ENCODE data around the gene SOS2. TPM values are rescaled to one million over a fixed set of nuclear protein-coding genes. Genes with fewer than 3 reads are reported as not detected.
"Not testable (repeated sequence)": the region's sequence is repeated elsewhere in the genome, so short reads cannot be mapped to it uniquely, and the experiment has no call there.

The SOS2 gene
- total RNA-seq, 2 experiments from 2014 or later = 19.7 to 21.1 TPM

DNA sequence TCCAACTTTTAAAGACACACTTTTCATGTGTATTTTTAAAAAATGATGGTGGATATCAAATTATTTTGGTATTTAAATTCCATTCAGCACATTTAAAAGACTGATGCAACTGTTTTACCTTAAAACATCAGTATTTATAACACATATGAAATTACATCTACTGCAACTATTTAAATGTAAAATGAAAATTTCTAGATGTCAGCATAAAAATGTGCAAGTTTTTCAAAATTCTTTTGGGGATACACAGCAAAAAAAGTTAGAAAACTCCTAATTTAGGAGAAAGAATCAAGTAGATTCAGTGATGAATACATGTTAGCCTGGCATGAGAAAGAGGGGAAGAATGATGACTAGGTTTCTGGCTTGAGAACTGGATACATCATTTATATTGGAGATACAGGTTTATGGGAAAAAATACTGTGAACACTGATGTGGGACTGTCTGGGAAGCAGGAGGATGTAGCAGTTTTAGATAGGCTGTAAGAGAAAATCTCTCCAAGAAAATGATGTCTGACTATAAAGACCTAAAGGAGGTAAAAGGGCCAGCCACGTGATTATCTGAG, 9.2 kb downstream of the SOS2 start:
- DNase-seq = no peak
- H3K36me3 Mint-ChIP-seq (ENCODE audit: low read depth) = peaks cover 9% of the 10 kb centered on the region
- no peak overlapping the region for H3K4me3 Mint-ChIP-seq
- no peaks in the 10 kb centered on the region for H3K27me3 Mint-ChIP-seq
- no peaks in the 10 kb centered on the region for H3K9me3 Mint-ChIP-seq
- ChIA-PET POLR2A (no interaction called here), CTCF (no interaction called here)
- H3K4me1 Mint-ChIP-seq = peaks cover 28% of the 10 kb centered on the region
- no peak overlapping the region for H3K27ac Mint-ChIP-seq

DNA sequence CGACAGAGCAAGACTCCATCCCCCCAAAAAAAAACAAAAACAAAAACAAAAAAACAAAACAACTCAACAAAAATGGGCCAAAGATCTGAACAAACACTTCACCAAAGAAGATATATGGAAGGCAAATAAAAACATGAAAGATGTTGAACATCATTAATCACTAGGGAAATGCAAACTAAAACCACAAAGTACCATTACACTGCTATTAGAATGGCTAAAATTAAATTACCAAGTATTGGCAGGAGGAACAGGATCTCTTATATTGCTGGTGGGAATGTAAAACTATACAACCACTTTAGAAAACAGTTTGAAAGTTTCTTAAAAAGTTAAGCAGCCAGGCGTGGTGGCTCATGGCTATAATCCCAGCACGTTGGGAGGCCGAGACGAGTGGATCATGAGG, 12.9 kb downstream of the SOS2 start:
- peaks cover 7% of the 10 kb centered on the region for H3K36me3 Mint-ChIP-seq (ENCODE audit: low read depth)
- ChIA-PET CTCF (no interaction called here), POLR2A (no interaction called here)
- no peak overlapping the region for H3K4me3 Mint-ChIP-seq
- H3K27ac Mint-ChIP-seq = no peak overlapping the region
- peaks cover 16% of the 10 kb centered on the region for H3K4me1 Mint-ChIP-seq
- H3K27me3 Mint-ChIP-seq = no peaks in the 10 kb centered on the region
- no peaks in the 10 kb centered on the region for H3K9me3 Mint-ChIP-seq
- DNase-seq = no peak

DNA sequence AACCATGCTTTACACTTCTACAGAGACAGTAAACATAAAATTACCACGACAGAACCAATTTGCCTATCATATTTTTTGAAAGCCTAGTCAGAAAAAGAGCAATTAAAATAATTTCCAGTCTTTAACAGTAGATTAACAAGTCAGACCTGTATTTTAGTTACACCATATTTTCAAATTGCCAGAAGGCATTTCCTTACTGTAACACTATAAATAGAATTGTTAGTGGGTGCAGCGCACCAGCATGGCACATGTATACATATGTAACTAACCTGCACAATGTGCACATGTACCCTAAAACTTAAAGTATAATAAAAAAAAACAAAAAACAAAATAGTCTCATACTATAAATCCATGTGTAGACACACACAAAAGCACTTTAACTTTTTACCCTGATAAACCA, 16.0 kb downstream of the SOS2 start:
- Mint-ChIP-seq H3K4me1 (peaks cover 10% of the 10 kb centered on the region), H3K36me3 (ENCODE audit: low read depth) (peaks cover 2% of the 10 kb centered on the region), H3K27me3 (no peaks in the 10 kb centered on the region), H3K27ac (no peak overlapping the region), H3K9me3 (no peaks in the 10 kb centered on the region), H3K4me3 (no peak overlapping the region)
- no peak for DNase-seq
- ChIA-PET CTCF (no interaction called here), POLR2A (no interaction called here)

DNA sequence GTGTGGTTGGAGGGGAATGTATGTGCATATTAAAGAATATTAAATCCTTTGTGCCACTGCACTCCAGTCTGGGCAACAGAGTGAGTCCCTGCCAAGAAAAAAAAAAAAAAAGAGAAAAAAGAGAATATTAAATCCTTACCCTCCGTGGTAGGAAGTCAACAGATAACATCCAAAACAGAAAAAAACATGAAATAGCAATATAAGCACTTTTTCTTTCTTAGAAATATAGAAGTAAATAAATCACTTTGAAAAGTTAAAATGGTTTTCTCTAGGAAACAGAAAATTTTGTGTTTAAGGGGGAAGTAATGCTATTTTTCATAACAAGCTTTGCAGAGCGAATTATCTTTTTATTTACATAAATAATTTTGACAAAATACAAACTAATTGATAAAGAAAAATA, 17.6 kb downstream of the SOS2 start:
- DNase-seq = no peak
- CTCF ChIA-PET = no interaction called here
- no peak overlapping the region for H3K4me3 Mint-ChIP-seq
- peaks cover 10% of the 10 kb centered on the region for H3K4me1 Mint-ChIP-seq
- H3K36me3 Mint-ChIP-seq (ENCODE audit: low read depth) = no peaks in the 10 kb centered on the region
- no peak overlapping the region for H3K27ac Mint-ChIP-seq
- POLR2A ChIA-PET = no interaction called here
- no peaks in the 10 kb centered on the region for H3K9me3 Mint-ChIP-seq
- no peaks in the 10 kb centered on the region for H3K27me3 Mint-ChIP-seq

DNA sequence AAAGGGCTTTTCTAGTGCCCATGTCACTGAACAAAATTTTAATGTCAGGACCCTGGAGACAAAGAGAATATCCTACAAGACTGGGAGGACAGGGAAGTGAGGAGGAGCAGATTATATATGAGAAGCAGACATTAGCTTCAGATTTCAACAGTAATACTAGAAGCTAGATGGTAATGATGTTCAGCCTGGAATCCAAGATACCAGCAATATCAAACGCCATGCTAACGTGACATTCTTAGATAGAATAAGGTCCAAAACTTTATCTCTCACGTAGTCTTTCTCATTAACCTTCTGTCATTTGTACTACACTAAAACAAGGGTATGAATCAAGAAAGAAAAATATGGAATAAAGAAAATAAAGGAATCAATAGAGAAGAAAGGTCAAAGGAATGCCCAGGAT, 18.7 kb downstream of the SOS2 start:
- H3K27me3 Mint-ChIP-seq = no peaks in the 10 kb centered on the region
- peaks cover 7% of the 10 kb centered on the region for H3K4me1 Mint-ChIP-seq
- no peak overlapping the region for H3K4me3 Mint-ChIP-seq
- H3K9me3 Mint-ChIP-seq = no peaks in the 10 kb centered on the region
- ChIA-PET POLR2A (no interaction called here), CTCF (no interaction called here)
- H3K36me3 Mint-ChIP-seq (ENCODE audit: low read depth) = no peaks in the 10 kb centered on the region
- DNase-seq = no peak
- no peak overlapping the region for H3K27ac Mint-ChIP-seq

DNA sequence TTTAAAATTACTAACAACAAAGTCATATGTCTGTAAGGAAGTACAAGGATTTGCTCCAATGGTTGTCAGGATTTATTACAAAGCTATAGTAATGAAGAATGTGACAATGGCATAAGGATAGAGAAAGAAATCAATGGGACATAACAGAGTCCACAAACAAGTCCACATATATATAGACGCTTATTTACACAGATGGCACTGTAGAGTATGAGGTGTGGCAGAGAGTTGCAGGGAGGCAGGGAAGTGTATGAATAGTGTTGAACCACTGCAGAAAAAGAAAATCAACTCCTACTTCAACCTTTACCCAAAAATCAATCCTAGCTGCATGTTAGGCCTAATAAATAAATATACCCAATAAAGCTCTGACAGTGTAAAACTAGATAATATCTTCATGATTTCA, 21.3 kb downstream of the SOS2 start:
- Mint-ChIP-seq H3K27me3 (no peaks in the 10 kb centered on the region), H3K4me3 (no peak overlapping the region), H3K9me3 (no peaks in the 10 kb centered on the region), H3K36me3 (ENCODE audit: low read depth) (peaks cover 3% of the 10 kb centered on the region), H3K27ac (no peak overlapping the region), H3K4me1 (peaks cover 4% of the 10 kb centered on the region)
- no peak for DNase-seq
- POLR2A ChIA-PET = no interaction called here
- CTCF ChIA-PET = interaction anchor here (0.6 to 1.3 kb wide), 5 partner anchors 17 to 576 kb away, joined by 3 to 5 read pairs (median 4); no protein-coding TSS in a partner anchor

DNA sequence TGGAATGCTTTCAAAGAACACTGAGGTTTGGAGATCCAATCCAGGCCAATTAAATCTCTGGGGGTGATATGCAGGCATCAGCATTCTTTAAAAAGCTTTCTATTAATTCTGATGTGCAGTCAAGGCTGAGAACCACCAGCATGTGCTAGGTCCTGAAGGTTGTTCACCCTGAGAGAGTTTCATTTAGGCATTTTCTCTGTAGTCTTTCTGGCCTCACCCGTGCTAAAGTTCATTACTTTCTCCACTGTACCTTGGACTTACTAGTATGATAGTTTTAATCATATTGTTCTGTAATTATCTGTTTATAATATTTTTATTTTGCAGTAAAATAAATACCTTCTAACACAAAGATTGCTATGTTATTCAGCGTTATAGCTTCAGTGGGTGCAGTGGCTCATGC, 32.9 kb downstream of the SOS2 start:
- Mint-ChIP-seq H3K9me3 (no peaks in the 10 kb centered on the region), H3K27ac (no peak overlapping the region), H3K4me1 (no peaks in the 10 kb centered on the region), H3K36me3 (ENCODE audit: low read depth) (peaks cover 14% of the 10 kb centered on the region), H3K27me3 (no peaks in the 10 kb centered on the region), H3K4me3 (no peak overlapping the region)
- no peak for DNase-seq
- ChIA-PET CTCF (no interaction called here), POLR2A (no interaction called here)

DNA sequence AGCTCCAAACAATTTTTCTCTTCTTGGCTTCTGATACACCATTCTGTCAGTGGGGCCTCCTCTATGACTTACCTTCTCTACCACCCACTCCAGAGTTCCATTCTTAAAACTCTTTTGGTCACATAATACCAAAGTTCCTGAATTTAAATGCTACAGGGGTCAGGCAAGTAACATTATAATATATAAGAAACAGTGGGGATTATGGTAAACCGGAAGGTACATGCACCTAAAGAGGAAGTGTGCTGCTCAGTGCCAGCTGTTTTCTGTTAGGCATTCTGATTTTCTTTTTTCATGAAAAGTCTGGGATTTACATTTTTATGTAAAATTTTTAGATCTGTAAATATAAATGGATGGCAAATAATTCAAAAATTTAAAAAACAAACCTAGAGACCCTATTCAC, 39.9 kb downstream of the SOS2 start:
- H3K9me3 Mint-ChIP-seq = no peaks in the 10 kb centered on the region
- POLR2A ChIA-PET = no interaction called here
- no peak for DNase-seq
- H3K27me3 Mint-ChIP-seq = no peaks in the 10 kb centered on the region
- H3K36me3 Mint-ChIP-seq (ENCODE audit: low read depth) = peaks cover 8% of the 10 kb centered on the region
- H3K4me3 Mint-ChIP-seq = no peak overlapping the region
- H3K4me1 Mint-ChIP-seq = no peaks in the 10 kb centered on the region
- CTCF ChIA-PET = interaction anchor here (0.6 to 0.9 kb wide), 3 partner anchors 11 to 355 kb away, joined by 3 read pairs; no protein-coding TSS in a partner anchor
- H3K27ac Mint-ChIP-seq = no peak overlapping the region

DNA sequence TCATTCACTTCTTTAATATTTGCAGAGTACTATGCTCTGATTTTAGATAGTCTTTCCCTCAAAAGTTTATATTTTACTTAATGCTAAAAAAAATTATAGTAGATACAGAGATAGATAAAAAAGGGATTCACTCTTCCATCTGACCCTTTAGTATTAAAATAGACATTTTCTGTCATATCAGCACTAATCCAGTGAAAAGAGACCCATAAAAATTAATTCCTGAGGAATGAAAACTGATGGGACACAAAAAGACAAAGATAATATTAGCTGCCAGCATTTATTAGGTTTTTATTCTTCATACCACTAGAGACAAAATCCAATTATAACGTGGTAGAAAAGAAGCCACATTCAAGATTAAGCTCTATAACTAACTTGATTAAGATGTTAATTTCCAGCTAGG, 45.3 kb downstream of the SOS2 start:
- no peak for DNase-seq
- Mint-ChIP-seq H3K27ac (no peak overlapping the region), H3K4me3 (no peak overlapping the region), H3K27me3 (no peaks in the 10 kb centered on the region), H3K4me1 (no peaks in the 10 kb centered on the region), H3K36me3 (ENCODE audit: low read depth) (peaks cover 8% of the 10 kb centered on the region), H3K9me3 (no peaks in the 10 kb centered on the region)
- ChIA-PET CTCF (interaction anchor here (1.6 kb wide), 1 partner anchor 72 kb away, joined by 3 read pairs; no protein-coding TSS in a partner anchor), POLR2A (no interaction called here)

DNA sequence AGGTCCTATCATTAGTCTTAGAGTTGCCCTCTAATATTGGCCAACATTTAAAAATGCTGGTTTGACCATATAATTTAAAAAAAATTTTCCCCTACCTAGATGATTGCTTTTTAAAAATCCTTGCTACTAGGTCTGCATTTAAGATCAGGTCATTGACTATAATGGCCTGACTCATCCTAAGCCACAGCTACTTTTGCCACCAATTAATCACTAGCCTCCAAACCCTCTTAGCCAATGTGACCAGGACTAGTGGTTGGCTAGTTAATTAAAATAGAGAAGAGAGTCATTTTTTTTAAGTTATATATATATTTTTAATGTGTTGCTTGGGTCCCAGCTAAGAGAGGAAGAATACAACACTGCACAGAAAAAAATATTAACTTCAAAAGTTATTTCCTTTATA, 57.5 kb downstream of the SOS2 start:
- Mint-ChIP-seq H3K9me3 (no peaks in the 10 kb centered on the region), H3K4me3 (no peak overlapping the region), H3K27me3 (no peaks in the 10 kb centered on the region), H3K27ac (no peak overlapping the region), H3K4me1 (no peaks in the 10 kb centered on the region), H3K36me3 (ENCODE audit: low read depth) (peaks cover 12% of the 10 kb centered on the region)
- DNase-seq = no peak
- POLR2A ChIA-PET = no interaction called here
- CTCF ChIA-PET = no interaction called here

DNA sequence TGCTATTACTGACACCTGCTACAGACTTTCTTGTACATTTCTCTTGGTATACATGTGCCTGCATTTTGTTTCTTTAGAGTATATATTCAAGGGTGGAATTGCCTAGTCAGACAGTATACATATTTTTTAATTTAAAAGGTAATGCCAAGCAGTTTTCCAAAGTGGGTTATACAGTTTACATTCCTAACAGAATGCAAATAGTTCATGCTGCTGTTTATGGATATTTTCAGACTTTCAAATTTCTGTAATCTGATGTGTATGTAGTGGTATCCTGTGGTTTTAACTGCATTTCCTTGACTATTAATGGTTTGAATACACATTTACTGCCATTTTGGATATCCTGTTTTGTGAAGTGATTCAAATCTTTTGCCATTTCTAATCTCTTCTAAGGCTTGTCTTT, 59.5 kb downstream of the SOS2 start:
- Mint-ChIP-seq H3K27me3 (no peaks in the 10 kb centered on the region), H3K27ac (no peak overlapping the region)
- CTCF ChIA-PET = no interaction called here

DNA sequence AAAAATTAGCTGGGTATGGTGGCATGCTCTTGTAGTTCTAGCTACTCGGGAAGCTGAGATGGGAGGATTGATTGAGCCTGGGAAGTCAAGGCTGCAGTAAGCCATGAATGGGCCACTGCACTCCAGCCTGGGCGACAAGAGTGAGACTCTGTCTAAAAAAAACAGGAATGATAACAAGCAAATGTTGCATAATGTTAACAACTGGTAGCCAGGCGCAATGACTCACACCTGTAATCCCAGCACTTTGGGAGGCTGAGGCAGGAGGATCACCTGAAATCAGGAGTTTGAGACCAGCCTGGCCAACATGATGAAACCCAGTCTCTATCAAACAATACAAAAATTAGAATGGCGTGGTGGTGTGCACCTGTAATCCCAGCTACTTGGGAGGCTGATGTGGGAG, 64.0 kb downstream of the SOS2 start:
- H3K27me3 Mint-ChIP-seq; H3K9me3 Mint-ChIP-seq; H3K4me1 Mint-ChIP-seq; H3K4me3 Mint-ChIP-seq; DNase-seq; H3K27ac Mint-ChIP-seq; H3K36me3 Mint-ChIP-seq (ENCODE audit: low read depth); CTCF ChIA-PET: not testable (repeated sequence)
- POLR2A ChIA-PET = interaction anchor here (0.7 kb wide), 1 partner anchor 30 kb away, joined by 3 read pairs; no protein-coding TSS in a partner anchor

More for the DNA sequence above, 59.5 kb downstream of the SOS2 start:
- POLR2A ChIA-PET = no interaction called here
- Mint-ChIP-seq H3K4me1 (no peaks in the 10 kb centered on the region), H3K4me3 (no peak overlapping the region), H3K36me3 (ENCODE audit: low read depth) (peaks cover 3% of the 10 kb centered on the region), H3K9me3 (no peaks in the 10 kb centered on the region)
- DNase-seq = no peak

DNA sequence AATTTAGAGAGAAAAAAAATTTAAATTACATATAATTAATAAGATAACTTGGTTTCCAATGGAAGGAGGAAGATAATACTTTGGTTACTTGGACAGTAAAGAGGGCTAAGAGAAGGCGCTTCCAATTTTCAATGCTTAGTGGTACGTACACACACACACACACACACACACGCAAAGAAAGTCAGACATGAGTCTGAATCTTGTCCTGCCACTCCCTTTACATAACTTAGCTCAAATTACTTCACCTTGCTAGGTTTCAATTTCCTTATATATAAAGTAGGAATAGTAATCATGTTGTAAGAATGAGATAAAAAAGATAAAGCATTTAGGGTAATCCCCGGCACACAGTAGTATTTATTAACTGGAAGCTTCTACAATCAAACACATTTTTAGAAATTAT, 75.3 kb downstream of the SOS2 start:
- no peaks in the 10 kb centered on the region for H3K27me3 Mint-ChIP-seq
- peaks cover 16% of the 10 kb centered on the region for H3K36me3 Mint-ChIP-seq (ENCODE audit: low read depth)
- no peak overlapping the region for H3K4me3 Mint-ChIP-seq
- DNase-seq = no peak
- no peaks in the 10 kb centered on the region for H3K4me1 Mint-ChIP-seq
- no peaks in the 10 kb centered on the region for H3K9me3 Mint-ChIP-seq
- CTCF ChIA-PET = interaction anchor here (0.6 to 1.3 kb wide), 4 partner anchors 9 to 924 kb away, joined by 3 to 4 read pairs (median 3); partner anchors contain the start of gene NEMF
- H3K27ac Mint-ChIP-seq = no peak overlapping the region
- POLR2A ChIA-PET = no interaction called here

DNA sequence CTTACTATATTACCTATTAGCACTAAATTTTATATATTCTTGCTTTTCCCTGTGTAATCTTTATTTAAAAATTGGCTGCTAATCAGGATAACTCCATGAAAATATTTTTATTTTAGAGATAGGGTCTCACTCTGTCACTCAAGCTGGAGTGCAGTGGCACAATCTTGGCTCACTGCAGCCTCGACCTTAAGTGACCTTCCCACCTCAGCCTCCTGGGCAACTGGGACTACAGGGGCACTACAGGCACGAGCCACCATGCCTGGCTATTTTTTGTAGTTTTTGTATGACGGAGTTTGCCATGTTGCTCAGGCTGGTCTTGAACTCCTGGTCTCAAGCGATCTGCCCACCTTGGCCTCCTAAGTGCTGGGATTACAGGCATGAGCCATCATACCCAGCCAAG, 82.6 kb downstream of the SOS2 start:
- Mint-ChIP-seq H3K4me3 (no peak overlapping the region), H3K9me3 (no peaks in the 10 kb centered on the region), H3K27ac (no peak overlapping the region), H3K27me3 (no peaks in the 10 kb centered on the region), H3K4me1 (peaks cover 2% of the 10 kb centered on the region), H3K36me3 (ENCODE audit: low read depth) (peaks cover 8% of the 10 kb centered on the region)
- POLR2A ChIA-PET = no interaction called here
- no peak for DNase-seq
- CTCF ChIA-PET = interaction anchor here (0.6 to 0.9 kb wide), 2 partner anchors 315 to 526 kb away, joined by 3 read pairs; no protein-coding TSS in a partner anchor

All from activated CD4-positive, alpha-beta T cell treated with anti-CD3 and anti-CD28 coated beads, Interleukin-2, amount 10 ng/mL, durations not matched to agents 7 days and 5 days (primary cell).